Osteoblast (primary cell): ENCODE measurements around the gene COA3. TPM values are rescaled to one million over a fixed set of nuclear protein-coding genes. Genes with fewer than 3 reads are reported as not detected.

Experiments used
- DNase-seq: peaks from one replicate; pipeline ENCODE4 v3.0.0; 2011; ENCODE audit warnings: low spot score, mixed read lengths; ENCODE audit not compliant: insufficient read length; ENCODE audit errors: missing footprints
- H2AFZ ChIP-seq: 2 replicates; pipeline ENCODE4 v1.6.0; 2011; ENCODE audit warnings: mild to moderate bottlenecking, low read length
- H3K27ac ChIP-seq: 2 replicates; pipeline ENCODE4 v1.5.1; 2011; ENCODE audit warnings: mild to moderate bottlenecking, low read depth, low read length, moderate library complexity
- H3K27me3 ChIP-seq: 2 replicates; pipeline ENCODE4 v1.6.0; 2012; ENCODE audit warnings: mild to moderate bottlenecking, control low read depth, inconsistent platforms, low read length, moderate library complexity; ENCODE audit not compliant: insufficient read depth
- H3K36me3 ChIP-seq: 2 replicates; pipeline ENCODE4 v1.5.1; 2011; ENCODE audit warnings: mild to moderate bottlenecking, low read length, control low read depth, moderate library complexity; ENCODE audit not compliant: insufficient read depth
- H3K4me1 ChIP-seq: 2 replicates; pipeline ENCODE4 v1.5.1; 2011; ENCODE audit warnings: mild to moderate bottlenecking, low read length, control low read depth, moderate library complexity; ENCODE audit not compliant: insufficient read depth
- H3K4me2 ChIP-seq: 2 replicates; pipeline ENCODE4 v1.6.0; 2011; ENCODE audit warnings: mild to moderate bottlenecking, low read length; ENCODE audit not compliant: insufficient read depth
- H3K4me3 ChIP-seq: fragments of 200-600 bp; sonication (generic); 3 replicates; pipeline ENCODE4 v1.5.1; 2012; ENCODE audit warnings: mild to moderate bottlenecking, low read length, inconsistent platforms; ENCODE audit not compliant: insufficient read depth
- H3K79me2 ChIP-seq: 2 replicates; pipeline ENCODE4 v1.6.0; 2012; ENCODE audit warnings: mild to moderate bottlenecking, low read length, control low read depth, inconsistent platforms; ENCODE audit not compliant: insufficient read depth
- H3K9me3 ChIP-seq: 2 replicates; pipeline ENCODE4 v1.5.1; 2011; ENCODE audit warnings: low read depth, low read length, control low read depth
- H4K20me1 ChIP-seq: 2 replicates; pipeline ENCODE4 v1.6.0; 2012; ENCODE audit warnings: mild to moderate bottlenecking, low read length, control low read depth; ENCODE audit not compliant: insufficient read depth
- total RNA-seq: library from RNA; depleted of rRNA; stranded (reverse); fragments of >200 nt; gene quantifications from 2 replicates; pipeline ENCODE4 v1.2.3, GENCODE V29; 2012
- TF ChIP-seq, protein P1 (sequence below): IDR thresholded peaks from 2 replicates; pipeline ENCODE4 v1.5.1; 2011; ENCODE audit warnings: mild to moderate bottlenecking, low read depth, low read length, moderate library complexity; ENCODE audit errors: extremely low read depth

Gene COA3
- total RNA-seq, 1 donor, result 44.2 TPM

DNA sequence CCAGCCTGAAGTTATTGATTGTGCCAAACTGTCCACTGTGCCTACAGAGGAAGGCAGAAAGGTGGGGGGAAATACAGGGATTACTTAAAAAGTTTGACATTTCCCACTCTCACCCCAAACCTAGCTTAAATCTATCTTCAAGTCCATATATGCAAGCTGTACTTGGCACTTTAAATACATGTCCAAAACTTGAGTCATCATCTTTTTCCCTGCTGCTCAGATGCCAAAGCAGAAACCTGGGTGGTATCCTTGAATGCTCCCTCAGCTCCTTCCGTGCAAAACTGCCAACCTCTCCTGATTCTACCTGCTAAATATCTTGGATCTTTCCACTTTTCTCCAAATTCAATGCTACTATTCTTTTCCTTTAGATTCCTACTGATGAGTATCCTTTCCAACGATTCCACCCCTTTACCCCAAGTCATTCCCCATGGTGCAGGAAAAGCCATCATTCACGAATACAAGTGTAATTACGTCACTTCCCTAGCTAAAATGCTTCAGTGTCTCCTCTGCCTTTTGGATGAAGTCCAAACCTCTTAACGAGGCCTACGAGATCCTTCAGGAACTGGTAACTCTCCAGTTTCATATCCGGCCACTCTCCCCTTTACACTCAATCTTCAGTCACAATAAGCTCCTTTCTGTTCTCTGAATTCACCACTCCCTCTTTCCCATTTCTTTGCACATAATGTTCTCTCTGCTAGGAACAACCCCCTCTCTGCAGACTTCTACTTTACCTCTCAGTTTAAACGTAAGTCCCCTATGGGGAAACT, 16.3 kb upstream of the COA3 start:
- H3K27ac ChIP-seq, result peak overlapping the region; percentile 63
- H3K4me2 ChIP-seq, result peak overlapping the region; percentile 69

GRCh38 chr17:42809250-42809649, 10.7 kb upstream of the COA3 start:
- DNase-seq, result peak; percentile 94
- peaks cover 2% of the 10 kb centered on the region for H4K20me1 ChIP-seq
- no peaks in the 10 kb centered on the region for H3K79me2 ChIP-seq
- H3K36me3 ChIP-seq, result peaks cover 29% of the 10 kb centered on the region
- H3K27me3 ChIP-seq, result no peaks in the 10 kb centered on the region
- H3K4me1 ChIP-seq, result peaks cover 15% of the 10 kb centered on the region
- no peak overlapping the region for H2AFZ ChIP-seq
- H3K4me2 ChIP-seq, result no peak overlapping the region
- TF ChIP-seq, protein P1, sequence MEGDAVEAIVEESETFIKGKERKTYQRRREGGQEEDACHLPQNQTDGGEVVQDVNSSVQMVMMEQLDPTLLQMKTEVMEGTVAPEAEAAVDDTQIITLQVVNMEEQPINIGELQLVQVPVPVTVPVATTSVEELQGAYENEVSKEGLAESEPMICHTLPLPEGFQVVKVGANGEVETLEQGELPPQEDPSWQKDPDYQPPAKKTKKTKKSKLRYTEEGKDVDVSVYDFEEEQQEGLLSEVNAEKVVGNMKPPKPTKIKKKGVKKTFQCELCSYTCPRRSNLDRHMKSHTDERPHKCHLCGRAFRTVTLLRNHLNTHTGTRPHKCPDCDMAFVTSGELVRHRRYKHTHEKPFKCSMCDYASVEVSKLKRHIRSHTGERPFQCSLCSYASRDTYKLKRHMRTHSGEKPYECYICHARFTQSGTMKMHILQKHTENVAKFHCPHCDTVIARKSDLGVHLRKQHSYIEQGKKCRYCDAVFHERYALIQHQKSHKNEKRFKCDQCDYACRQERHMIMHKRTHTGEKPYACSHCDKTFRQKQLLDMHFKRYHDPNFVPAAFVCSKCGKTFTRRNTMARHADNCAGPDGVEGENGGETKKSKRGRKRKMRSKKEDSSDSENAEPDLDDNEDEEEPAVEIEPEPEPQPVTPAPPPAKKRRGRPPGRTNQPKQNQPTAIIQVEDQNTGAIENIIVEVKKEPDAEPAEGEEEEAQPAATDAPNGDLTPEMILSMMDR, result no peak
- no peak overlapping the region for H3K4me3 ChIP-seq
- peak overlapping the region; percentile 44 for H3K27ac ChIP-seq
- H3K9me3 ChIP-seq, result no peaks in the 10 kb centered on the region

More for the DNA sequence above, 16.3 kb upstream of the COA3 start:
- Histone ChIP-seq H3K79me2 (no peaks in the 10 kb centered on the region), H3K27me3 (no peaks in the 10 kb centered on the region), H3K9me3 (no peaks in the 10 kb centered on the region), H3K4me3 (peak overlapping the region; percentile 43), H3K4me1 (peaks cover 42% of the 10 kb centered on the region), H2AFZ (peak overlapping the region; percentile 15), H4K20me1 (no peaks in the 10 kb centered on the region), H3K36me3 (peaks cover 72% of the 10 kb centered on the region)
- DNase-seq, result peak; percentile 92
- TF ChIP-seq, protein P1, result no peak

GRCh38 chr17:42806249-42806648, 7.7 kb upstream of the COA3 start:
- Histone ChIP-seq H3K4me3 (no peak overlapping the region), H4K20me1 (peaks cover 2% of the 10 kb centered on the region), H2AFZ (no peak overlapping the region), H3K27me3 (no peaks in the 10 kb centered on the region), H3K4me1 (peaks cover 11% of the 10 kb centered on the region), H3K27ac (no peak overlapping the region), H3K79me2 (no peaks in the 10 kb centered on the region), H3K36me3 (peaks cover 12% of the 10 kb centered on the region), H3K4me2 (no peak overlapping the region), H3K9me3 (no peaks in the 10 kb centered on the region)
- no peak for DNase-seq
- TF ChIP-seq, protein P1, result no peak

GRCh38 chr17:42804918-42805367, 6.4 kb upstream of the COA3 start:
- no peak overlapping the region for H3K4me3 ChIP-seq
- no peak overlapping the region for H2AFZ ChIP-seq
- H3K4me1 ChIP-seq, result peaks cover 11% of the 10 kb centered on the region
- DNase-seq, result no peak
- no peaks in the 10 kb centered on the region for H3K27me3 ChIP-seq
- TF ChIP-seq, protein P1, result no peak
- H3K27ac ChIP-seq, result no peak overlapping the region
- no peak overlapping the region for H3K4me2 ChIP-seq
- no peaks in the 10 kb centered on the region for H3K9me3 ChIP-seq
- no peaks in the 10 kb centered on the region for H3K36me3 ChIP-seq
- H4K20me1 ChIP-seq, result peaks cover 2% of the 10 kb centered on the region
- no peaks in the 10 kb centered on the region for H3K79me2 ChIP-seq
